Panc1 (cell line): ENCODE data around the gene PEX1.

ENCODE experiments used
- SIN3A ChIP-seq: IDR thresholded peaks from 2 replicates; pipeline ENCODE4 v1.6.1; 2012; ENCODE audit warnings: low read depth, mild to moderate bottlenecking, low read length, moderate library complexity, borderline replicate concordance; ENCODE audit not compliant: insufficient read depth
- TF ChIP-seq, protein P1 (sequence below): fragments of 450-650 bp; IDR thresholded peaks from 2 replicates; pipeline ENCODE4 v1.5.1; 2017; ENCODE audit warnings: mild to moderate bottlenecking

DNA sequence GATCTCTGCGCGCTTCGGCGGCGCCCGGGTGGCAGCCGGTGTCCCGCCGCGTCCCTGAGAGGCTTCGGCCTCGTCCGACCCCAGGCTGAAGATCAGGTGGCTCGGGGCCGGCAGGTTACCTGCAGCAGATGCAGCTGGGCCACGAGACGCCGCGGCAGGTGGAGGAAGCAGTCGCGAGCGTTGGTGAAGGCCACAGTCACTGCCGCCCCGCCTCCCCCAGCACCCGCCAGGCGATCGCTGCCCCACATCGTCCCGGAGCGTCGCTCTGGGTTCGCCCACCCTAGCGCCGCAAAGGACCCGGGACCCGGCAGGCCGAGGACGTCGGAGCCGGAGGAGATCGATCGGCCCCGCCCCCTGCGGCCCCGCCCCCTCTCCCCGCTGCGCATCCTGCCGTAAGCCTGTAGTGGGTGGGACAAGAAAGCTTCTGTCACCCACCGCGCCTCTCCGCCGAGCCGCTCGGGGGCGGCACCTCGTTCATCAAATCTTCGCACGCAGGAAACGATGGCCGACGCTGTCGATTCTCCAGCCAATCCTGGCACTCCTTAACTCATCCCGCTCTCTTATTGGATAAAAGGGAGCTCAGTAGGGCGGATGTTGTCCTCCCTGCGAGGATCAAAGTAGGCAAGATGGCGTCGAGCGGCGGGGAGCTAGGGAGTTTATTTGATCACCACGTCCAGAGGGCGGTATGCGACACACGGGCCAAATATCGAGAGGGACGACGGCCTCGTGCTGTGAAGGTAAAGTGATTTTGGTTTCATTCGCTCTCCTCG lies at the start of gene PEX1, which contains the start of gene RBM48:
- TF ChIP-seq, protein P1, sequence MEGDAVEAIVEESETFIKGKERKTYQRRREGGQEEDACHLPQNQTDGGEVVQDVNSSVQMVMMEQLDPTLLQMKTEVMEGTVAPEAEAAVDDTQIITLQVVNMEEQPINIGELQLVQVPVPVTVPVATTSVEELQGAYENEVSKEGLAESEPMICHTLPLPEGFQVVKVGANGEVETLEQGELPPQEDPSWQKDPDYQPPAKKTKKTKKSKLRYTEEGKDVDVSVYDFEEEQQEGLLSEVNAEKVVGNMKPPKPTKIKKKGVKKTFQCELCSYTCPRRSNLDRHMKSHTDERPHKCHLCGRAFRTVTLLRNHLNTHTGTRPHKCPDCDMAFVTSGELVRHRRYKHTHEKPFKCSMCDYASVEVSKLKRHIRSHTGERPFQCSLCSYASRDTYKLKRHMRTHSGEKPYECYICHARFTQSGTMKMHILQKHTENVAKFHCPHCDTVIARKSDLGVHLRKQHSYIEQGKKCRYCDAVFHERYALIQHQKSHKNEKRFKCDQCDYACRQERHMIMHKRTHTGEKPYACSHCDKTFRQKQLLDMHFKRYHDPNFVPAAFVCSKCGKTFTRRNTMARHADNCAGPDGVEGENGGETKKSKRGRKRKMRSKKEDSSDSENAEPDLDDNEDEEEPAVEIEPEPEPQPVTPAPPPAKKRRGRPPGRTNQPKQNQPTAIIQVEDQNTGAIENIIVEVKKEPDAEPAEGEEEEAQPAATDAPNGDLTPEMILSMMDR, result peak; percentile 83
- no peak for TF ChIP-seq SIN3A
